Stimulated activated CD4-positive, alpha-beta T cell treated with anti-CD3 and anti-CD28 coated beads, Interleukin-4, amount 100 ng/mL, for 48 hours (primary cell): Measurements from ENCODE around the gene ASB6.

Experiments
- DNase-seq, 2 donors: peaks; one replicate each; pipeline ENCODE4 v3.0.0-alpha.2; 2020; ENCODE audit warnings: low read depth in 2 of 2

The ASB6 gene

DNA sequence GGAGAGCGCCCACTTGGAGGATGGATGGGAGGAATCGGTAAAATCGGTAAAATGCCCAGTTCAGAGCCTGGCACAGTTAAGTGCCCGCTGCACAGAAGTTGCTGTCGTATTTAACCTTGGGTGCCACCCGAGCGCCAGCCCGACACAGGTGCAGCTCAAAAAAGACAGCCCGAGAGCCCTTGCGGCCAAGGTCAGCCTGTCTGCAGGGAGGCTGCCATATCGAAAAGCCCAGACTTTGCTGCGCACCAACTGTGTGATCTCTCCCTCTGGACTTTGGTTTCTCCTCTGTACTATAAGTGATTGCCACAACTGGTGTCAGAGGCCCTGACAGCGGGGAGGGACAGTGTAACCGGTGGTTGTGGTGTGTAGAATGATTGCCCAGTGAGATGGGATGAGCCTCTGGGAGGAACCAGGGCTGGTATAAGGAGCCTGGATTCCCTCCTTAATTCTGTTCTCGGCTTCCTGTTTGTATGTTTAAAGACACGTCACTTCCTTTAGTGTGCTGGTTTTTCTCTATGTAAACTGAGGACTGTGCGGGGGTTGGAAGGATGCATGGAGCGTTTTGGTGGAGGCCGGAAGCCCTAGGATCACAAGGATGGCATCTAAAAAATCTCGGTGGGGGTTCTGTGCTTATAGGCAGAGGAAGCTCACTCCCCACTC, 15.2 kb downstream of the ASB6 start:
- no peak for DNase-seq

DNA sequence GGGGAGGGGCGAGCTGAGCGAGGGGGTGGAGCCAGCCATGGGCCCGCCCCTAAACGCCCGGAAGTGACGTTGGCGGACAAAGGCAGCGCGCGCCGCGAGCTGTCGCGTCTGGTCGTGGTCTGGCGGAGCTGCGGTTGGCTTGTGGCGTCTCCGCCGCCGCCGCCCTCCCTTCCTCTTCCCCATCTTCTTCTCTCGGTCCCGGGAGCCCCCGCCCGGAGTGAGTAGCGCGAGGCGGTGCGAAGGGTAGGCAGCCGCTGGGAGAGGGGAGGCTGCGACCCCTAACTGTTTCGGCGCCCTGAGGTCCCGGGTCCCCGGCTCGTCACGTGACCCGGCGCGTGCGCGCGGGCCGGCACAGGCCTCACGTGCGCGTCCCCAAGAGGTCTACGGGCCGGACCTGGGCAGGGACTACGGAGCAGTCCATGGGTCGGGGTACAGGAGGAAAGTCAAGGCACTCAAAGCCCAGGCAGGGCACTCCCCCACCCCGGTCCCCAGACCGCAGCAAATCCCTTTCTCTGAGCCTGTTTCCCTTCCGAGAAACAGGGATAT, 15.8 kb downstream of the ASB6 start, which contains the start of gene NTMT1:
Gene NTMT1, plus strand, starts transcription at position 85 of the 546 bp plus-strand sequence. CDS start 6,541 bp downstream, outside the sequence.
- DNase-seq = peak; percentile 79 to 92

DNA sequence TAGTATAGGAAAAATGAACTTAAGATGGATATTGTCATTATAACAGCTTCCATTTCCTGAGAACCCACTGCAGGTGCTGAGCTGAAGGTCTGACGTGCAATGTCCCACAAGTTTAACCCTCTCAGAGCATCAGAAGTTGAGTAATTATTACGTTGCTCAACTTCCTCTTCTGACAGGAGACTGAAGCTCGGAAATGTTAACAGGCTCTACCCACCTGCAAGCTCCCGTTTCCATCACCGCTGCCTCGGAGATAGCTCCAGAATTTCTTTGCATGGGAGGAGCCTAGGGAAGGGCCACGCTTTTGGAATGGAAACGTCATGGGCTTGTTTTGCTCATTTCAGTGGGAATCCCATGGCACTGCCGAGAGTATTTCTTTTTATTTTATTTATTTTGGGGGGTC, 17.0 kb downstream of the ASB6 start:
- DNase-seq = no peak

DNA sequence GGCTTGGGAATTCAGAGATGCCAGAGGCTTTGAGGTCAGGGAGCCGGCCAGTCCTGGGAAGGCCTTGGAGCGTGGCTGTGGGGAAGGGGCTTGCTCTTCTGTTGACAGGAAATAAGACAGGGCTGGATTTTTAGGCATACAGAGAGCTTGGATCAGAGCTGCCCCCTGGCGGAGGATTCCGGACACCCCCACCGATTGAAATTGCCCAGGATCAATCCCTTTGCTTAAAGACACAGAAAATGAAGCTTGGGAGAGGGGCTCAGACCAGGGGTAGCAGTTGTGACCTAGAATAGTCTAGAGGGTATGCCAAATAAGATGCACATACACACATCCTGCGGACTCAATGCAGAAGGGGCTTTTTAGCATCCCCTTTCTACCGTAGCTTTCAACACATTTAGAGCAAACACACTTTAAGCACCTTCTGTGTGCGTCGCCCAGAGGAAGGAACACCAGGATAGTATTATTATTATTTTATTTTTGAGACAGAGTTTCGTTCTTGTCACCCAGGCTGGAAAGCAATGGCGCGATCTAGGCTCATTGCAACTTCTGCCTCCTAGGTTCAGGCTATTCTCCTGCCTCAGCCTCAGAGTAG, 17.7 kb downstream of the ASB6 start:
- DNase-seq = peak; percentile 65 to 72

DNA sequence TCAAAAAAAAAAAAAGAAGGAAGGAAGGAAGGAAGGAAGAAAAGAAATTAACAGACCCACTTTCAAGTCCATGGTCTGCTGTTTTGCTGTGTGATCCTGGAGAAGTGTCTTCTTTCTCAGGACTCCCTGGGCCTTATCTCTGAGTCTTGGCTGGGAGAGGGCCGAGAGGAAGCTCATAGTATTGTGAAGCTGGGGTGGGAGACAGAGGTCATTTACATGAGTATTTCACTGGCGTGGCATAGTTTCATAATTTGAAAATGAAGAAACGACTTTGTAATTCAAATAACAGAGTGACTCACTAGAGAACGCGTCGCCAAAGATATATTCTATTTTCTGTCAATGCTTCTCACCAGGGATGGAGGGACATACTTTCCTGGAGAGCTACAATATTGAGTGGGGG, 18.6 kb downstream of the ASB6 start:
- DNase-seq = no peak

DNA sequence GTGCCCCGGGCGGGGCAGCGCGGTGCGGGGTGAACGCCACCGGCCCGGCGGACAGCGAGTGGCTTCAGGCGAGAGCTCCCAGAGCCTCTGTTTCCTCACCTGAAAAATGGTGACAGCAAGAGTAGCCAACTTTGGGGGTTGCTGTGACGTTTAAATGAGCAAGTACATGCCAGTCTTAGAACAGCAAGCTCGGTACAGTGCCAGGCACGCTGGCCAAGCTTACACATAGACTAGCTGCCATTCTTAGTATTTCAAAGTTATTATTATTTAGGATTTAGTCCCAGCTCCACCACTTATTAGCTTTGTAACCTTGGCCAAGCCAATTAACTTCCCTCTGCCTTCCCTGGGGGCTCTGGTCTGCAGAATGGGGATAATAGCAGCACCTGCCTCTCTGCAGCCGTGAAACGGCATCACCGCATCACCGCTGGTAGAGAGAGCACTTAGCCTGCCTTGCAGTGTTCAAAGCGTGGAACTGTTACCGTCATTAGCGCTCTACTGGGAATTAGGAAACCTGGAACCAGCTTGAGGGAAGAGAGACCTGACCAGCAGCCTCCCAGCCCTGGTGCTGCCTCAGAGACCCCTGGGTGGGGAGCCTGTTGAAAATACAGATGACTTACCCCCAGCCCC, 21.2 kb downstream of the ASB6 start, which contains the start of gene C9orf50:
Gene C9orf50, minus strand, starts transcription at position 433 of the 627 bp plus-strand sequence. CDS start 527 bp downstream, outside the sequence.
- no peak for DNase-seq

DNA sequence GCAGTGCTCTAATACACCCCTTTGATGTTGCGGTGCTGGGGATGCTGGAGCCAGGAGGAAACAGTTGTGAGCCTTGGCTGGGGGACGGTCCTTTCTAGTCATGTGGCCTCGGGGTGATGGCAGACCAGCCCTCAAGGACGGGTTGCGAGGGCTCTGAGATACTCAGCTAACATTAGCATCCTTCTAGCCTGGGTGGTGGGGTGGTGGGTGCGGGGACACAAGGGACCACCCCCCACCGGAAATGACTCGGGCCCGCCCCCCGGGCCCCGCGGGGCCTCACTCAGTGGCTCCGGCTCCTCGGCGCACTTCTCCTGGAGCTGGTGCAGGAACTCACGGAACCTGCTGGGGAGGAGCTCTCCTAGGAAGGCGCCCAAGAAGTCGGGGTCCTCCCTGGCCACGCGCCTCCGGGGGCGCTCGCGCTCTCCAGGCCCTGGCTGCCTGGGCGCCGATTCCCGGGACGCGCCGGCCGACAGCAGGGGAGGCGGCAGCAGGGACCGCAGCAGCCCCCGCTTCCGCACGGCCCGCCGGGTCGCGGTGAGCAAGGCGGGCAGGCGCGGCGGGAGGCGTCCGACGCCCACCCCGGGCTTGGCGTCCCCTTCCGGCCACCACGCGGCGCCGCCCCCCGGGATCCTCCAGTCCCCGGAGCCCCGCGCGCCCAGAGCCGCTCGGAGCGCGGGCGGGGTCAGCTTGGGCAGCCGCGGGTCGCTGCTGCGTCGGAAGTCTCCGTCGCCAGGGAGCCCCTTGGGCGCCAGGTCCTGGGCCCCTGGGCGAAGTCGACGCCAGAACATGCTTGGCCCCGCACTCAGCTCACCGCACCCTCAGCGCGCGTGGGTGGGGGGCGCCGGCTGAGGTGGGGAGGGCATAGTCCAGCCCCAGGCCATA, 21.9 kb downstream of the ASB6 start:
- DNase-seq = no peak

DNA sequence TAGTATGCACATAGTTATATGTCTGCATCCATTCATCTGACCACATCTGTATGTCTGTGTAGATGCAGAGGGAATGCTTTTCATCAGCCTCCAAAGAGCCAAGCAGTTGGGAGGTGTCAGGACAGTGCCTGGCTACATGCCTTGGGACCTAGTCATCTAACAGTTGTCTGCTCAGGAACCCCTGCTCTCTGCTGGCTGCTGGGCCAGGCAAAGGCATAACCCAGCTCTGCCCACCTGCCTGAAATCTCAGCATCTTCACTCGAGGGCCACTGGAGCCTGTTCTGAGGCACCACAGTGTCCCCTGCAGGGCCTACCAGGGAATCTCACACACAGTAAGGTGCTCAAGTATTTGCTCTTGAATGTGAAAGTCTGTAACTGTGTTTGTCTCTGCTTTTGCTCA, 24.8 kb downstream of the ASB6 start:
- no peak for DNase-seq

DNA sequence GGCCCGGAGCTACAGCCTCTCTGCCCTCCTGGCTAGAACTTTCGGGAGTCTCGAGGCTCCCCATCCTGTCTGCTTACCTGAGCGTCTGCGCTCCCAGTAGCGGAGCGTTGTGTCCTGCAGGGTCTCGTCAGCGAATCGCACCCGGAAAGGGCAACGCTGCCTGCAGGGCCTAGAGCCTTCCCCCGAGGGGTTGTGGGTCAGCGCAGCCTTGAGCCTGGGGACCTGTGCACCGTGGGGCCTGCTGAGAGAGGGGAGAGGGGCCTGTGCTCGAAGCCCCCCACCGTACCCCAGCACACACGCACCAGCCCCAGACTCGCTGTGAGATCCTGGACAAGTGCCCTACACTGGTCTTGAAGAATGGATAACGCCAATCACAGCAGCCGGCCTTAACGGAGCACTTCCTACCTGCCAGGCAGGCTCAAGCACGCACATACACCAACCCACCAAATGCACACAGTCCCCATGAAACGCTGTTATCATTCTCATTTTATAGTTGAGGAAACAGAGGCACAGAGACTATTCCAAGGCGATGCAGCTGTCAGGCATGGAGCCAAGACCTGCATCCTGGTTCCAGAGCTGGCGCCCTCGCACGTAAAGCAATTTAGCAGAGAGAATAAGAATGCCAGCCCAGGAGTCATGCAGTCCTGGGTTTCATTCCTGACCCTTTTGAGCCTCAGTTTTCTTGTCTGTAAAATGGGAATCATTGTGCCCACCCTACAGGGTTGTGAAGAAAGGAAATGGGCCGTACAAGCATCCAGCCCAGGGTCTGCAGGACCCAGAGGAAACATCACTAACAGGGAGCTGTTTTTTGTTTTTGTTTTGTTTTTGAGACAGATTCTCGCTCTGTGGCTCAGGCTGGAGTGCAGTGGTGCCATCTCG, 26.3 kb downstream of the ASB6 start:
- no peak for DNase-seq

DNA sequence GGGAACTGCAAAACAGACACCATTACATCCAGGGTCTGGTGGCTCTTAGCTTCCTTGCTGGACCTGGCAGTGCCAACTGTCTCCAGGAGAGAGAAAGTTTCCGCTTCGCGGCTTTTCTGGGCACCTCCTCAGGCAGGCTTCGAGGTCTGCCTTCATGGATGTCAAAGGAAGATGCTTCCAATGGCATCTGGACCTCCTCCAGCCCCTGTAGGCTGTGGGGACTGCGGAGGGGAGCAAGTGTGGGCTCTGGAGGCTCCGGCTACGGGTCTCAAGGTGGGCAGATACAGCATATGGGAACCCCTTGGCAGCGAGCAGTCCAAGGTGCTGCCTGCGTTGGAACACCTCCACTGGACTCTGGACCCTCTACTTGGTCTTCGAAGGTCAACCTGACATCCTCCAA, 27.0 kb downstream of the ASB6 start:
- no peak for DNase-seq

DNA sequence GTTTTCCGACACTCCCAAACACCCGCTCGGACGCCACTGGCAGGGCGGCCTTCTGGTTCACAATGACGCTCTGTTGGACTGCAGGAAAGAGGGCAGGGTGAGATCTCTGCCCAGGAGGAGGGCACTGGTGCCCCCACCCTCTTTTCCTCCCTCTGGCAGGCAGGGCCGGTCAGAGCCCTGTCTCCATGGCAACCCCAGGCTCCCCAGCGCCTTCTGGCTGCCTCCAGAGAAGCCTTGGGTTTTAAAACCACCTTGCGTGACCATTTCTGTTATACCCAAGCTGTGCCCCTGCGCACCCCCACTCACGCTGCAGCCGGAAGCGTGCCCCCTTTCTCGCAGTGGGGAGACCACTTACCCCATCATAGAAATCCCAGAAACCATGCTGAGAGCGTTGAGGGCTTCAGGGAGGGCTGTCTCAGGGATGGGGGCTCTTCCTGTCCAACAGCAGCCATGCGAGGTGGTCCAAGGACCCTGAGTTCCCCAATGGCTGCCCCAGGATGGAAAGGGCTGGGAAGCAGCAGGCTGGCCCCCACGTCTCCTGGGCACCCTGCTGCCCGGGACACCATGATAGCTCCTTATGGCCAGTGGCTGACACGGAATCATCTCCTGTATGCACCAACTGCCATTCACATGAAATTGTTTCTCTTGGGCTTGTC, 28.3 kb downstream of the ASB6 start:
- no peak for DNase-seq

DNA sequence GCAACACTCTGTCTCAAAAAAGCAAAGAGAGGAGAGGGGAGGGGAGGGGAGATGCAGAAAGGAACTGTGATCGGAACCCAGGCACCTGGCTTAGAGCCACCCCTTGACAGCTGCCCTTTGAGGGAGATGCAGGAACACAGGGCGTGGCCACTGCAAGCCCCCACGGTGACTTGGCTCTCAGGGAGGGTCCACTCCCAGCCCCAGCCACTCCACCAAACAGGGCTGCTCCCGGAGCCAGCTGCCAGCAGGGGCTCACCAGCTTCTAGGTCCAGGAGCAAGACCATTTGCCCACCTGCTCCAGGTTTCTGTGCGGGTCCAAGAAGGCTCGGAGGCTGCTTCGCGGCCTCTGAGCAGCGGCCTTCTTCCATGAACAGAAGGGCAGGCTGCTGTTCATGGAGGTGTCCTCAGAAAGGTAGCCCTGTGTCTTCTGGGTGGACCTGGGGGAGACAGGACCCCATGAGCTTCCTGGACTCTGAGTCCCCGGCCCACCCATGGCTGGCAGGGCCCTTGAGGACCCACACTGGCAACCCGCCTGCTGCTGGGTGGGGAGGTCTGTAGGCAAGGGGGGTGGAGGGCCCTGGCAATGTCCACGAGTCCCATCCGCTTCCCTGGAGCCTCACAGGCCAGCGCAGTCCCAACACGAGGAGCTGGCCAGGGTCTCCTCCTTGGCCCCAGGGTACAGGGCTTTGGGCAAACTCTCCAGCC, 29.0 kb downstream of the ASB6 start:
- DNase-seq = no peak

DNA sequence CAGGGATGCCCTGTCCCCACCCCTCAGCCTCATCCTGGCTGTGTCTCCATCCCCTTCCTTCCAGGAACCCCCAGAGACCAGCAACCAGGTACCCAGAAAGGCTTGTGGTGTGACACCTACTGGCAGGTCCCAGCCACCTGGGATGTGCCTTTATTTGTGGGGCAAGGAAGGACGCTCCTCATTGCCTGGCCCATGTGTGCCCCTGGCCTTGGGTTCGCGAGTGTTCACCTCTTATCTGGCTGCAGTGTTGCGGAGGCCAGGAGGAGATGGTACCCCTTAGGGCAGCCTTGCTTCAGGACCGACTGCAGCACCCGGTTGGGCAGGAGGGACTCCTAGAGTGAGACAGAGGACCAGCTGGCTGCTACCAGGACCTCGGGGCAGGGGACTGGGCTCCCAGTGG, 29.8 kb downstream of the ASB6 start:
- no peak for DNase-seq

DNA sequence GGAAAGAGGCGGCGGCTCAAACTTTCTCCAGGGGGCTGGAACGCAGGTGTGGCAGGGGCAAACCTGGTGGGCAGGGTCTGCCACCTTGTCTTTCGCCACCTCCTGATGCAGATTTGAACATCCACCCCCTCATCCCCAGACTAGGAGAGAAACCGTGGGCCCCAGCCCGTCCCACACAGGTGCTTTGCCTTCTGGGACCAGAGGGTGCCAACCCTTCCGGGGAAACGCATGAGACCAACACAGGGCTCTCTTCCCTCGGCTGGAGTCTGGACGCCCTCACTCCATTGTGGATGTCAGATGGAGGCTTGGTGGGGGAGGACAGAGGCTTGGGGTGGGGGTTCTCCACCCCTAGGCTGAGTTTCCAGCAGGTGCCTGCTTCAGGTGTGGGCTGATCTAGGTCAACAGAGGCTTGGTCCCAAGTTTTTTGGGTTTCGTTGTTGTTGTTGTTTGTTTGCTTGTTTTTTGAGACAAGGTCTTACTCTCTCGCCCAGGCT, 30.6 kb downstream of the ASB6 start:
- no peak for DNase-seq

DNA sequence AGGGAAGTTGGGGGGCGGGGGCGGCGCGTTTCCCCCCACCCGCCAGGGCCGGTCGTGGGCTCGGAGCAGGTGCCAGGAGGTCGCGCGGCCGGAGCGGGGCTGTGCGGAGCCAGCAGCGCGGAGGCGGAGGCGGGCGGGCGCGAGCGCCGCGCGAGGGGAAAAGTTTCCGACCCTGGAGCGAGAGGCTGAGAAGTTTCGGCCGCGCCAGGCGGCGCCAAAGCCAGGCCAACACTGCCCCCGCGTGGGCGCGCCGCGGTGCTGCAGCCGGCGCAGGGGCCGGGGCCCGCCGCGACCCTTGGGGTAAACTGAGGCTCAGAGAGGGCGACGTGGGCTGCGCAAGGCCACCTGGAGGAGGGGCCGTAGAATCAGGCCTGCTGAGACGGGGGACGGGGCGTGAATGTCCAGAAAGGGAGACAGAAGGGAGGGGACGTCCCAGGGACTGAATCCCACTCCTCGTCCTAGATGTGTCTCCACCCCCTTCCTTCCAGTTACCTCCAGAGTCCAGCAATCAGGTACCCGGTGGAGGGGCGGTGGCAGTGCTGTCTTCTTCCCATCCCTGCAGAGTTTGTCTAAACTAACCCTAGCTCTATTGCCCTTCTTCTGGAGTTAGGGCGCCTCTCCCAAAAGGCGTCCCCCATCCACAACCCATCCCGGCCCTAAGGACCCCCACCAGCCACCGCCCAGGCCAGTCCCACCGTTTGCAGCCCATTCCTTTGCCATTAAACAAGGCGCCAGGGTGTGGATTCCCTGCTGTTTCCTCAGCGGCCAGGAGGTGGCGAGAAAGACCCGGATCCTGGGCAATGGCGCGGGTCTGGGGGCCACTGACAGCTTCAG, 31.3 kb downstream of the ASB6 start:
- peak; percentile 65 to 69 for DNase-seq

DNA sequence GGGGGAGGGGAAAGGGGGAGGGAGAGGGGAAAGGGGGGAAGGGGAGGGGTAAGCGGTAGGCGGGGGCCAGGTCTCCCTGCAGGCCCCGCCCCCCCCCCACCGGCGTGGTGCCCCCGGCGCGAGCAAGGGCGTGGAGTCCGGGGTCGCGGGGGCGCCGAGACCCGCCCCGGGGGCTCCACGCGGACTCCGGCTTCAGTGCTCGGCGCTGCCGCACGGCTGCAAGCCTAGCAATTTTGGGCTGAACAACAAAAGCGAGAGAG, 31.8 kb downstream of the ASB6 start:
- DNase-seq = no peak

DNA sequence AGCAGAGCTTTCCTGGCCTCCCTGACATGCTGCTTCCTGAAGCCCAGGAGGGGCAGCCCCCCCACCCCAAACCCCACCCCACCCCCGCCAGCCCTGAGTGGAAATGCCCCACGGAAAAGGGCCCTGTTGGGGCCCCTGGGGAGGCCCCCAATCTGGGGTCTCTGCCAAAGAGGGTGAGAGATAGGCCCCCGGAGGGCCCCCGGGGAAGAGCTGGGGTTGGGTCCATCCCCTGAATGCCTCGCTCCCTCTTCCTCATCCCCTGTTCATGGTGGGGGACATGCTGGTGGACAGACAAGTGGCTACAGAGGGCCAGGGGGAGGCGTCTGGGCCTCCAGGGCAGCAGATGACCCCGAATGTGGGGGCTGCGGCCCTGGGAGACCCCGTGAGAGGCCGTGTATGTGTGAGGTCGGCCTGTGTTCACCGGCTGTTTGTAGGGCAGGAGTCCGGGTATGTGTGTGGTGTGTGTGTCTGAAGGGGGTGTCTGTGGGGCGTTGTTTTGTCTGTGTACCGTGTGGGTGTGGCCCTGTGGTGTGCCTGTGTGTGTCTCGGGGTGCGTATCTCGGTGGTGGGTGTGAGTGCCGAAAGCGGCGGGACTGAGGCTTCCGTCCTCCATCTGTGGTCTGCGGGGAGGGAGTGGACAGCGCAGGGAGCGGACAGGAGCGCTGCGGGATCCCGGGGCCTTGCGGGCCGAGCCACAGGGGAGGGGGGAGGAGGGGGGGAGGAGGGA, 32.3 kb downstream of the ASB6 start:
- DNase-seq = no peak
